HG03066 (cell line): ENCODE measurements around the gene PALM.
"Not testable (repeated sequence)": the region's sequence is repeated elsewhere in the genome, so short reads cannot be mapped to it uniquely, and the experiment has no call there.

Experiments used
- ATAC-seq: cut with Tn5 transposase; IDR thresholded peaks from one replicate; pipeline ENCODE4 v1.9.1; 2021; ENCODE audit warnings: low read depth; ENCODE audit not compliant: unreplicated experiment

PALM gene

GRCh38 chr19:703651-704446 is 4.9 kb upstream of the PALM start:
- ATAC-seq = no peak

GRCh38 chr19:704447-704741 is 4.3 kb upstream of the PALM start:
- ATAC-seq = no peak

- ATAC-seq = no peak
These were observed 645 bp downstream of the PALM start for GRCh38 chr19:709196-709964.

GRCh38 chr19:709965-710571 is 1.3 kb downstream of the PALM start:
- ATAC-seq = no peak

- no peak for ATAC-seq
These were observed 2.0 kb downstream of the PALM start for GRCh38 chr19:710767-711166.

GRCh38 chr19:711254-711653 is 2.5 kb downstream of the PALM start:
- ATAC-seq = no peak

GRCh38 chr19:715347-715746 is 6.6 kb downstream of the PALM start:
- no peak for ATAC-seq

GRCh38 chr19:718251-718951 is 9.7 kb downstream of the PALM start:
- no peak for ATAC-seq

- no peak for ATAC-seq
These were observed 10.3 kb downstream of the PALM start for GRCh38 chr19:718991-719512.

- no peak for ATAC-seq
These were observed 11.1 kb downstream of the PALM start for GRCh38 chr19:719636-720344.

- no peak for ATAC-seq
These were observed 11.8 kb downstream of the PALM start for GRCh38 chr19:720345-721160.

- ATAC-seq = no peak
These were observed 13.9 kb downstream of the PALM start for GRCh38 chr19:722553-723101.

- no peak for ATAC-seq
These were observed 14.5 kb downstream of the PALM start for GRCh38 chr19:723247-723646.

GRCh38 chr19:723714-724113 is 15.0 kb downstream of the PALM start:
- no peak for ATAC-seq

- ATAC-seq = no peak
These were observed 16.8 kb downstream of the PALM start for GRCh38 chr19:725461-726089.

- ATAC-seq = no peak
These were observed 18.5 kb downstream of the PALM start for GRCh38 chr19:726993-727956.

- ATAC-seq = no peak
These were observed 19.3 kb downstream of the PALM start for GRCh38 chr19:728011-728410.

GRCh38 chr19:729564-729963 is 20.8 kb downstream of the PALM start:
- ATAC-seq = not testable (repeated sequence)
